K562 (cell line): ENCODE results near the gene CENPN. TPM values are rescaled to one million over a fixed set of nuclear protein-coding genes. Genes with fewer than 3 reads are reported as not detected.

Experiments used
- BHLHE40 ChIP-seq: IDR thresholded peaks from 2 replicates; pipeline ENCODE4 v1.6.1; 2011; ENCODE audit warnings: low read length, improper control_type of control experiment
- CREB1 ChIP-seq, 2 experiments: sonication (generic) in 1 of 2; formaldehyde crosslinking in 1 of 2; IDR thresholded peaks; 2 replicates each; pipeline versions ENCODE4 v1.6.1 to v1.8.0; 2012 to 2022; ENCODE audit warnings: inconsistent platforms in 1 of 2, mild to moderate bottlenecking in 1 of 2, missing genetic modification reagents in 1 of 2, moderate library complexity in 1 of 2
- EHMT2 ChIP-seq: fragments of 450-650 bp; IDR thresholded peaks from 2 replicates; pipeline ENCODE4 v1.6.1; 2018; ENCODE audit warnings: antibody characterized with exemption
- FOS ChIP-seq: IDR thresholded peaks from 3 replicates; pipeline ENCODE4 v1.6.1; 2011; ENCODE audit not compliant: insufficient read length; ENCODE audit errors: extremely low read depth
- FOXK2 ChIP-seq, 2 experiments: fragments of 450-650 bp; IDR thresholded peaks in 1 of 2; conservative IDR thresholded peaks in 1 of 2; 2 replicates each; pipeline ENCODE4 v1.6.1; 2016; ENCODE audit warnings: low read depth in 2 of 2, mild to moderate bottlenecking in 1 of 2
- GATAD2B ChIP-seq: fragments of 450-650 bp; IDR thresholded peaks from 2 replicates; pipeline ENCODE4 v1.6.1; 2017; ENCODE audit warnings: mild to moderate bottlenecking, borderline replicate concordance
- HNRNPH1 ChIP-seq: fragments of 200-400 bp; formaldehyde crosslinking; optimal IDR thresholded peaks from 2 replicates; pipeline ENCODE3; 2017; ENCODE audit warnings: low read depth, mild to moderate bottlenecking, low read length, moderate library complexity
- ILF3 ChIP-seq: fragments of 450-650 bp; IDR thresholded peaks from 2 replicates; pipeline ENCODE4 v1.6.1; 2018; ENCODE audit warnings: antibody characterized with exemption, mild to moderate bottlenecking, moderate library complexity, borderline replicate concordance
- MBD2 ChIP-seq: sonication (generic); IDR thresholded peaks from 2 replicates; pipeline ENCODE4 v1.6.1; 2016; ENCODE audit warnings: low read depth, borderline replicate concordance
- MXI1 ChIP-seq: IDR thresholded peaks from 2 replicates; pipeline ENCODE4 v1.6.1; 2011; ENCODE audit warnings: low read depth, mild to moderate bottlenecking, improper control_type of control experiment, low read length
- MYNN ChIP-seq, 2 experiments: sonication (generic); formaldehyde crosslinking in 1 of 2; IDR thresholded peaks; 2 replicates each; pipeline versions ENCODE4 v1.5.0 to v1.6.1; 2016 to 2020; ENCODE audit warnings: antibody characterized with exemption in 1 of 2, missing genetic modification reagents in 1 of 2
- NCOA4 ChIP-seq: fragments of 450-650 bp; IDR thresholded peaks from 2 replicates; pipeline ENCODE4 v1.6.1; 2018; ENCODE audit warnings: mild to moderate bottlenecking; ENCODE audit not compliant: partially characterized antibody
- NCOR1 ChIP-seq: fragments of 450-650 bp; IDR thresholded peaks from 2 replicates; pipeline ENCODE4 v1.6.1; 2016; ENCODE audit warnings: mild to moderate bottlenecking, moderate library complexity
- NR3C1 ChIP-seq: sonication (generic); formaldehyde crosslinking; IDR thresholded peaks from 2 replicates; pipeline ENCODE4 v1.8.1; 2022; ENCODE audit warnings: missing genetic modification reagents
- PHF8 ChIP-seq: fragments of 200-600 bp; sonication (generic); IDR thresholded peaks from 2 replicates; pipeline ENCODE4 v1.6.1; 2012; ENCODE audit warnings: mixed run types, mild to moderate bottlenecking, inconsistent platforms, low read length, moderate library complexity, borderline replicate concordance
- POU5F1 ChIP-seq: fragments of 150-350 bp; IDR thresholded peaks from 2 replicates; pipeline ENCODE4 v1.6.1; 2014; ENCODE audit warnings: borderline replicate concordance, low read length, low read depth, mild to moderate bottlenecking; ENCODE audit not compliant: partially characterized antibody
- RBM17 ChIP-seq: fragments of 200-400 bp; formaldehyde crosslinking; IDR thresholded peaks from 2 replicates; pipeline ENCODE4 v1.6.1; 2017; ENCODE audit warnings: low read depth, mild to moderate bottlenecking, low read length, borderline replicate concordance
- SP2 ChIP-seq: IDR thresholded peaks from 2 replicates; pipeline ENCODE4 v1.6.1; 2011; ENCODE audit warnings: mild to moderate bottlenecking, low read depth, low read length, moderate library complexity; ENCODE audit not compliant: poor library complexity, severe bottlenecking; ENCODE audit errors: extremely low read depth
- SUPT5H ChIP-seq: fragments of 450-650 bp; IDR thresholded peaks from 2 replicates; pipeline ENCODE4 v1.6.1; 2016
- TAF7 ChIP-seq: fragments of 450-650 bp; IDR thresholded peaks from 2 replicates; pipeline ENCODE4 v1.6.1; 2016; ENCODE audit warnings: missing genetic modification characterization, missing compliant biosample characterization
- ZNF175 ChIP-seq: fragments of 200-800 bp; sonication (Bioruptor generic); IDR thresholded peaks from 2 replicates; pipeline ENCODE4 v1.6.1; 2016; ENCODE audit warnings: low read depth, mild to moderate bottlenecking, missing genetic modification characterization, missing compliant biosample characterization
- ZNF282 ChIP-seq: sonication (generic); formaldehyde crosslinking; IDR thresholded peaks from 2 replicates; pipeline ENCODE4 v1.8.1; 2023; ENCODE audit warnings: missing genetic modification reagents
- ZNF561 ChIP-seq: fragments of 450-650 bp; formaldehyde crosslinking; conservative IDR thresholded peaks from 2 replicates; pipeline ENCODE4 v1.4.0; 2020; ENCODE audit warnings: mild to moderate bottlenecking, moderate library complexity
- ZNF589 ChIP-seq: fragments of 200-800 bp; sonication (Bioruptor generic); IDR thresholded peaks from 2 replicates; pipeline ENCODE4 v1.6.1; 2016; ENCODE audit warnings: low read depth, missing genetic modification characterization, missing compliant biosample characterization
- ZNF668 ChIP-seq: fragments of 250-450 bp; sonication (Bioruptor Pico); IDR thresholded peaks from 2 replicates; pipeline ENCODE4 v1.8.0; 2022; ENCODE audit warnings: mild to moderate bottlenecking, inconsistent platforms
- polyA plus RNA-seq, 8 experiments: library from polyadenylated mRNA; depleted of rRNA in 4 of 8; stranded (reverse) in 5 of 8; unstranded in 3 of 8; fragments of >200 nt; fragmentation: Nextera tagmentation in 2 of 8; fragmentation: Illumina TruSeq in 1 of 8; extraction: Ambion mirVana in 2 of 8; extraction: Trizol in 1 of 8; gene quantifications; 2 replicates each; pipeline versions ENCODE4 v1.2.1 to v1.2.3, GENCODE V29; 2011 to 2014; ENCODE audit warnings: inconsistent platforms in 1 of 8, missing spikeins in 1 of 8
- total RNA-seq, 7 experiments: library from RNA; depleted of rRNA in 6 of 7; stranded (reverse); fragments of >200 nt in 6 of 7; fragmentation: Illumina TruSeq in 2 of 7; extraction: Trizol in 2 of 7; gene quantifications; 2 replicates each; pipeline versions ENCODE4 v1.2.1 to v1.2.3, GENCODE V29; 2011 to 2021; ENCODE audit warnings: low replicate concordance in 1 of 7
- TF ChIP-seq, protein P1 (sequence below): sonication (generic); formaldehyde crosslinking; IDR thresholded peaks from 2 replicates; pipeline ENCODE4 v1.9.0; 2022; ENCODE audit warnings: mild to moderate bottlenecking, missing genetic modification reagents
- TF ChIP-seq, protein P2 (sequence below): fragments of 250-450 bp; sonication (Bioruptor Pico); IDR thresholded peaks from 2 replicates; pipeline ENCODE4 v1.4.0; 2020; ENCODE audit warnings: mild to moderate bottlenecking, moderate library complexity
- TF ChIP-seq, protein P3 (sequence below): fragments of 250-450 bp; sonication (Bioruptor Pico); IDR thresholded peaks from 2 replicates; pipeline ENCODE4 v1.9.0; 2021; ENCODE audit warnings: mild to moderate bottlenecking

The CENPN gene
- total and polyA plus RNA-seq, 9 of the 15 experiments (the other 6 are each of a cell fraction or from before 2014, with no cell fraction given): 92.3 to 384 (median 140) TPM

DNA sequence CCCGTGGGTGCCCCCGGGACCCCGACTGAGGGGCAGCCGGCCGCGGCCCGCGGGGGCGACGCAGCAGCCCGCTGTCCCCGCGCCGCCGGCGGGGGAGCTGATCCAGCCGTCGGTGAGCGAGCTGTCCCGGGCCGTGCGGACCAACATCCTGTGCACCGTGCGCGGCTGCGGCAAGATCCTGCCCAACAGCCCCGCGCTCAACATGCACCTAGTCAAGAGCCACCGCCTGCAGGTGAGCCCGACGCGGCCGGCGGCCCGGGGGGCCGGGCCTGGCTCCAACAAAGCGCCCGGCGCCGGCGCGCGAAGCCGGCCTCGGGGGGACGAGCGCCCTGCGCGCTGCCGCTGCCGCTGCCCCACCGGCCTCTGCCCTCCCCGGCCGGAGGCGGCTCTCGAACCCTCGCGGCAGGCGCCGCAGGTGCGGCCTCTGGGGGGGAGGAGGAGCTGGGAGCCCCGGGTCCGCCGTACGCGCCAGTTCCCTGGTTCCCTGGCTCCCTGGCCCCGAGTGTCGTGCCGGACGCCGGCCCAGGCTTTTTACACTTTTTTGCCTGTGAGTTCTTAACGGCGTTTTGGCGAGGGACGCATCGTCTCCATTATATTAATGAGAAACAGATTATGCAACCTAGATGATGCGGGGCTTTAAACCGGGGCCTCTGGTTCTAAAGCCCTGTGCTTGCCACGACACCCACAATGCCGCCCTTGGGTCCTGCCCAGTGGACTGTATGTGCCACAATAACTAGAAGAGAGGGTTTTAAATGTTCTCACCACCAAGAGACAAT lies 29.1 kb downstream of the CENPN start (continued):
- TF ChIP-seq ZNF561 (CRISPR knock-in tag): no peak
- TF ChIP-seq, protein P1, sequence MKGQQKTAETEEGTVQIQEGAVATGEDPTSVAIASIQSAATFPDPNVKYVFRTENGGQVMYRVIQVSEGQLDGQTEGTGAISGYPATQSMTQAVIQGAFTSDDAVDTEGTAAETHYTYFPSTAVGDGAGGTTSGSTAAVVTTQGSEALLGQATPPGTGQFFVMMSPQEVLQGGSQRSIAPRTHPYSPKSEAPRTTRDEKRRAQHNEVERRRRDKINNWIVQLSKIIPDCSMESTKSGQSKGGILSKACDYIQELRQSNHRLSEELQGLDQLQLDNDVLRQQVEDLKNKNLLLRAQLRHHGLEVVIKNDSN (CRISPR knock-in tag): no peak
- TF ChIP-seq, protein P2, sequence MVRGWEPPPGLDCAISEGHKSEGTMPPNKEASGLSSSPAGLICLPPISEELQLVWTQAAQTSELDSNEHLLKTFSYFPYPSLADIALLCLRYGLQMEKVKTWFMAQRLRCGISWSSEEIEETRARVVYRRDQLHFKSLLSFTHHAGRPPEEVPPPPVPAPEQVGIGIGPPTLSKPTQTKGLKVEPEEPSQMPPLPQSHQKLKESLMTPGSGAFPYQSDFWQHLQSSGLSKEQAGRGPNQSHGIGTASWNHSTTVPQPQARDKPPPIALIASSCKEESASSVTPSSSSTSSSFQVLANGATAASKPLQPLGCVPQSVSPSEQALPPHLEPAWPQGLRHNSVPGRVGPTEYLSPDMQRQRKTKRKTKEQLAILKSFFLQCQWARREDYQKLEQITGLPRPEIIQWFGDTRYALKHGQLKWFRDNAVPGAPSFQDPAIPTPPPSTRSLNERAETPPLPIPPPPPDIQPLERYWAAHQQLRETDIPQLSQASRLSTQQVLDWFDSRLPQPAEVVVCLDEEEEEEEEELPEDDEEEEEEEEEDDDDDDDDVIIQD (CRISPR knock-in tag): no peak
- TF ChIP-seq BHLHE40: no peak
- TF ChIP-seq TAF7 (tag): no peak
- no peak for TF ChIP-seq FOS
- no peak for TF ChIP-seq ZNF175 (CRISPR knock-in tag)
- no peak for TF ChIP-seq MYNN (IDR thresholded peaks at IDR 0.05)
- TF ChIP-seq MYNN (CRISPR knock-in tag; IDR thresholded peaks at IDR 0.05): no peak
- no peak for TF ChIP-seq MXI1
- no peak for TF ChIP-seq SUPT5H
- no peak for TF ChIP-seq NR3C1 (CRISPR knock-in tag)
- no peak for TF ChIP-seq RBM17
- peak; percentile 50; the same call in 1 of the 2 replicates for TF ChIP-seq ZNF589
- TF ChIP-seq PHF8: peak; percentile 71; the same call in 1 of the 2 replicates
- no peak for TF ChIP-seq NCOR1
- TF ChIP-seq ZNF282 (CRISPR knock-in tag): no peak
- TF ChIP-seq ZNF668 (CRISPR knock-in tag): no peak
- TF ChIP-seq, protein P3, sequence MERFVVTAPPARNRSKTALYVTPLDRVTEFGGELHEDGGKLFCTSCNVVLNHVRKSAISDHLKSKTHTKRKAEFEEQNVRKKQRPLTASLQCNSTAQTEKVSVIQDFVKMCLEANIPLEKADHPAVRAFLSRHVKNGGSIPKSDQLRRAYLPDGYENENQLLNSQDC (CRISPR knock-in tag): no peak
- TF ChIP-seq NCOA4: no peak
- no peak for TF ChIP-seq EHMT2
- TF ChIP-seq POU5F1: no peak
- no peak for TF ChIP-seq CREB1 (IDR thresholded peaks at IDR 0.05)
- no peak; the same call in 1 of the 2 replicates for TF ChIP-seq CREB1 (CRISPR knock-in tag; IDR thresholded peaks at IDR 0.05)
- peak; percentile 29 for TF ChIP-seq GATAD2B
- no peak for TF ChIP-seq HNRNPH1
- no peak for TF ChIP-seq SP2
- no peak for TF ChIP-seq MBD2
- no peak for TF ChIP-seq ILF3
- TF ChIP-seq FOXK2 (conservative IDR thresholded peaks at IDR 0.05 in 1 of 2, IDR thresholded peaks at IDR 0.05 in 1 of 2; ENCODE audit: low read depth in 2 of 2): no peak
